WERI-Rb-1 (cell line): ENCODE results near the gene SMPDL3A.

Source experiments
- DNase-seq: peaks from one replicate; pipeline ENCODE4 v3.0.0-alpha.2; 2020
- H3K27ac ChIP-seq: fragments of 250-450 bp; sonication (Bioruptor Pico); 2 replicates; pipeline ENCODE4 v1.5.1; 2020; ENCODE audit warnings: mild to moderate bottlenecking, moderate library complexity
- H3K27me3 ChIP-seq: fragments of 250-450 bp; sonication (Bioruptor Pico); 2 replicates; pipeline ENCODE4 v1.5.1; 2021; ENCODE audit warnings: mild to moderate bottlenecking, low read depth, moderate library complexity; ENCODE audit not compliant: insufficient read depth, severe bottlenecking
- H3K36me3 ChIP-seq: fragments of 250-450 bp; sonication (Bioruptor Pico); 2 replicates; pipeline ENCODE4 v1.5.1; 2020; ENCODE audit warnings: mild to moderate bottlenecking, moderate library complexity
- H3K4me3 ChIP-seq: 2 replicates; pipeline ENCODE4 v1.5.1; 2011; ENCODE audit warnings: low read depth, mild to moderate bottlenecking, control low read depth, low read length
- H3K9me3 ChIP-seq: fragments of 250-450 bp; sonication (Bioruptor Pico); 2 replicates; pipeline ENCODE4 v1.5.1; 2021; ENCODE audit warnings: mild to moderate bottlenecking, moderate library complexity; ENCODE audit not compliant: severe bottlenecking
- CTCF ChIP-seq: IDR thresholded peaks from 2 replicates; pipeline ENCODE4 v1.5.1; 2011; ENCODE audit warnings: low read depth, mild to moderate bottlenecking, control low read depth, inconsistent platforms, low read length

The SMPDL3A gene

GRCh38 chr6:122792766-122793165 is 3.7 kb downstream of the SMPDL3A start:
- no peaks in the 10 kb centered on the region for H3K27me3 ChIP-seq
- H3K9me3 ChIP-seq = no peaks in the 10 kb centered on the region
- no peak overlapping the region for H3K4me3 ChIP-seq
- no peaks in the 10 kb centered on the region; the same call in 1 of the 2 replicates for H3K36me3 ChIP-seq
- DNase-seq = no peak
- no peak overlapping the region for H3K27ac ChIP-seq
- no peak for TF ChIP-seq CTCF

GRCh38 chr6:122797537-122797936 is 8.5 kb downstream of the SMPDL3A start:
- Histone ChIP-seq H3K36me3 (no peaks in the 10 kb centered on the region; the same call in 1 of the 2 replicates), H3K9me3 (no peaks in the 10 kb centered on the region), H3K27ac (no peak overlapping the region), H3K4me3 (no peak overlapping the region), H3K27me3 (no peaks in the 10 kb centered on the region)
- no peak for DNase-seq
- TF ChIP-seq CTCF = no peak

- Histone ChIP-seq H3K9me3 (no peaks in the 10 kb centered on the region), H3K27ac (no peak overlapping the region), H3K27me3 (no peaks in the 10 kb centered on the region), H3K36me3 (no peaks in the 10 kb centered on the region; the same call in 1 of the 2 replicates), H3K4me3 (no peak overlapping the region)
- no peak for TF ChIP-seq CTCF
- no peak for DNase-seq
Measured at GRCh38 chr6:122798099-122798641, 9.1 kb downstream of the SMPDL3A start.

- DNase-seq = no peak
- H3K27me3 ChIP-seq = no peaks in the 10 kb centered on the region
- H3K36me3 ChIP-seq = no peaks in the 10 kb centered on the region; the same call in 1 of the 2 replicates
- no peak for TF ChIP-seq CTCF
- H3K9me3 ChIP-seq = no peaks in the 10 kb centered on the region
- H3K27ac ChIP-seq = no peak overlapping the region
- no peak overlapping the region for H3K4me3 ChIP-seq
Measured at GRCh38 chr6:122799140-122799745, 10.2 kb downstream of the SMPDL3A start.

- H3K27me3 ChIP-seq = no peaks in the 10 kb centered on the region
- H3K27ac ChIP-seq = no peak overlapping the region
- no peak for DNase-seq
- H3K9me3 ChIP-seq = no peaks in the 10 kb centered on the region
- no peak overlapping the region for H3K4me3 ChIP-seq
- no peaks in the 10 kb centered on the region; the same call in 1 of the 2 replicates for H3K36me3 ChIP-seq
- no peak for TF ChIP-seq CTCF
Measured at GRCh38 chr6:122799916-122800686, 11.0 kb downstream of the SMPDL3A start.
